K562 (cell line): ENCODE results near the gene SLC35G6. TPM values are rescaled to one million over a fixed set of nuclear protein-coding genes. Genes with fewer than 3 reads are reported as not detected.
A peak's percentile ranks its signal among the peaks of the same experiment; 100 is the strongest.

Source experiments
- ATAC-seq: fragments of 200-7000 bp; cut with Tn5 transposase; 3 replicates; pipeline ENCODE4 v1.9.1; 2020; ENCODE audit warnings: moderate library complexity
- BruUV-seq: library from RNA; stranded (reverse); fragments of 400-500 nt; replicated peaks from 2 replicates; lab custom pipeline; 2021; lab: Mats Ljungman, UMichigan
- CTCF ChIA-PET: fragments of 300-600 bp; formaldehyde crosslinking; extraction: SDS; loops from one replicate; lab custom pipeline; 2021; ENCODE audit warnings: low intra/inter-chr PET ratio; lab: Yijun Ruan, JAX
- POLR2A ChIA-PET: fragments of 300-600, 350-650 bp; sonication (Branson Sonifier 250); formaldehyde crosslinking; extraction: SDS; loops from one replicate; lab custom pipeline; 2021; ENCODE audit warnings: antibody characterized with exemption, inconsistent platforms; lab: Yijun Ruan, JAX
- DNase-seq, 4 experiments: peaks; one replicate each; pipeline versions ENCODE4 v3.0.0 to v3.0.0-alpha.2; 2011 to 2018; ENCODE audit warnings: low spot score in 3 of 4, mixed read lengths in 3 of 4; ENCODE audit errors: extremely low read depth in 1 of 4
- FAIRE-seq: peaks from 2 replicates; lab custom pipeline; 2011; peaks lifted over from hg19 to GRCh38; lab: Jason Lieb, UNC
- H2AFZ ChIP-seq: 2 replicates; pipeline ENCODE4 v1.6.0; 2011; ENCODE audit warnings: low read depth, low read length, control low read depth, inconsistent platforms
- H3K27ac ChIP-seq: fragments of 200-600 bp; 3 replicates; pipeline ENCODE4 v1.8.0; 2011; ENCODE audit warnings: low read depth, mild to moderate bottlenecking, control low read depth, inconsistent platforms, low read length, moderate library complexity, mixed read lengths; ENCODE audit errors: extremely low read depth
- H3K27me3 ChIP-seq, 2 experiments: fragments of 300-600 bp in 1 of 2; 2 replicates in 1 of 2; 3 replicates in 1 of 2; pipeline versions ENCODE4 v1.6.0 to v1.8.0; 2011; ENCODE audit warnings: inconsistent platforms in 2 of 2, low read length in 2 of 2, mild to moderate bottlenecking in 1 of 2, mixed read lengths in 1 of 2, moderate library complexity in 1 of 2; ENCODE audit not compliant: control insufficient read depth in 2 of 2, insufficient read depth in 2 of 2
- H3K36me3 ChIP-seq: fragments of 300-600 bp; 3 replicates; pipeline ENCODE4 v1.8.0; 2011; ENCODE audit warnings: mild to moderate bottlenecking, low read length, inconsistent platforms; ENCODE audit not compliant: control insufficient read depth, insufficient read depth
- H3K4me1 ChIP-seq, 2 experiments: fragments of 200-600 bp in 1 of 2; replicated peaks in 1 of 2; 2 replicates in 1 of 2; 3 replicates in 1 of 2; pipeline versions ENCODE4 v1.5.1 to v1.8.0; 2011; ENCODE audit warnings: inconsistent platforms in 2 of 2, low read length in 2 of 2, mild to moderate bottlenecking in 1 of 2, mixed read lengths in 1 of 2, moderate library complexity in 1 of 2; ENCODE audit not compliant: control insufficient read depth in 2 of 2, insufficient read depth in 2 of 2
- H3K4me2 ChIP-seq: 2 replicates; pipeline ENCODE4 v1.6.1; 2011; ENCODE audit warnings: low read length, control low read depth, inconsistent platforms, mixed read lengths; ENCODE audit not compliant: insufficient read depth
- H3K4me3 ChIP-seq: fragments of 200-600 bp; sonication (generic), shearing (Covaris generic); 2 replicates; pipeline ENCODE4 v1.5.1; 2016; ENCODE audit warnings: control low read depth, inconsistent platforms
- H3K79me2 ChIP-seq: fragments of 200-600 bp; 3 replicates; pipeline ENCODE4 v1.8.0; 2011; ENCODE audit warnings: low read length, inconsistent platforms; ENCODE audit not compliant: control insufficient read depth, insufficient read depth
- H3K9ac ChIP-seq, 2 experiments: 2 replicates each; pipeline versions ENCODE4 v1.6.0 to v1.6.1; 2011; ENCODE audit warnings: low read depth in 2 of 2, low read length in 2 of 2, control low read depth in 1 of 2, inconsistent platforms in 1 of 2, mild to moderate bottlenecking in 1 of 2, mixed read lengths in 1 of 2; ENCODE audit not compliant: insufficient read depth in 1 of 2
- H3K9me1 ChIP-seq: one replicate; pipeline ENCODE4 v1.6.0; 2011; ENCODE audit warnings: inconsistent platforms, mild to moderate bottlenecking, low read length, moderate library complexity; ENCODE audit not compliant: control insufficient read depth, insufficient read depth
- H3K9me3 ChIP-seq: replicated peaks from 2 replicates; pipeline ENCODE4 v1.5.1; 2011; ENCODE audit warnings: low read depth, low read length, inconsistent platforms; ENCODE audit not compliant: control insufficient read depth, insufficient read depth
- H4K20me1 ChIP-seq: replicated peaks from 2 replicates; pipeline ENCODE4 v1.6.1; 2011; ENCODE audit warnings: low read length, inconsistent platforms, mixed read lengths; ENCODE audit not compliant: control insufficient read depth, insufficient read depth
- ADNP ChIP-seq: fragments of 200-800 bp; sonication (Bioruptor generic); IDR thresholded peaks from 2 replicates; pipeline ENCODE4 v1.6.1; 2016; ENCODE audit warnings: missing genetic modification characterization, missing compliant biosample characterization
- CBFB ChIP-seq: sonication (generic); formaldehyde crosslinking; IDR thresholded peaks from 2 replicates; pipeline ENCODE4 v1.4.0; 2020; ENCODE audit warnings: mild to moderate bottlenecking, missing genetic modification reagents
- ETV1 ChIP-seq: fragments of 450-650 bp; conservative IDR thresholded peaks from 2 replicates; pipeline ENCODE4 v1.6.1; 2016; ENCODE audit warnings: missing genetic modification characterization, control low read depth, low read depth, missing compliant biosample characterization
- MBD1 ChIP-seq: fragments of 250-450 bp; sonication (Bioruptor Pico); IDR thresholded peaks from 2 replicates; pipeline ENCODE4 v1.8.0; 2022; ENCODE audit warnings: inconsistent platforms
- MTA3 ChIP-seq: fragments of 450-650 bp; formaldehyde crosslinking; IDR thresholded peaks from 2 replicates; pipeline ENCODE4 v1.6.1; 2017; ENCODE audit warnings: mild to moderate bottlenecking, borderline replicate concordance
- NFIX ChIP-seq: fragments of 250-450 bp; sonication (Bioruptor Pico); IDR thresholded peaks from 2 replicates; pipeline ENCODE4 v1.4.0; 2020; ENCODE audit warnings: low read depth, mild to moderate bottlenecking, moderate library complexity
- PHF20 ChIP-seq: fragments of 450-650 bp; IDR thresholded peaks from 2 replicates; pipeline ENCODE4 v1.6.1; 2018; ENCODE audit not compliant: partially characterized antibody
- POLR2G ChIP-seq: fragments of 200-400 bp; formaldehyde crosslinking; IDR thresholded peaks from 2 replicates; pipeline ENCODE4 v1.6.1; 2017; ENCODE audit warnings: low read depth, mild to moderate bottlenecking, antibody characterized with exemption, low read length, moderate library complexity
- SIRT6 ChIP-seq: IDR thresholded peaks from one replicate; pipeline ENCODE4 v1.6.1; 2012; ENCODE audit warnings: low read depth, mild to moderate bottlenecking, control low read depth, inconsistent platforms, low read length, moderate library complexity
- ZNF146 ChIP-seq: IDR thresholded peaks from one replicate; pipeline ENCODE4 v1.6.1; 2018; ENCODE audit warnings: missing compliant biosample characterization; ENCODE audit not compliant: unreplicated experiment
- ZZZ3 ChIP-seq: fragments of 450-650 bp; IDR thresholded peaks from 2 replicates; pipeline ENCODE4 v1.6.1; 2016; ENCODE audit warnings: antibody characterized with exemption, mild to moderate bottlenecking, moderate library complexity
- WGBS: fragments of 100-300 bp; shearing (Covaris generic); methylation state at CpG from one replicate; pipeline ENCODE4 v1.1.6; 2016; ENCODE audit warnings: low coverage, mixed read lengths; ENCODE audit not compliant: insufficient coverage; ENCODE audit errors: missing lambda C conversion rate; 5-methylcytosine and 5-hydroxymethylcytosine counted together
- in situ Hi-C: fragments of 300-500 bp; cut with MboI; formaldehyde crosslinking; loops from 4 replicates; pipeline ENCODE4 v1.15.0; 2018; ENCODE audit warnings: inconsistent platforms, mixed read lengths
- intact Hi-C: fragments of 100-400 bp; cut with micrococcal nuclease; formaldehyde crosslinking; loops from 2 replicates; pipeline ENCODE4 v1.14.2; 2022
- polyA plus RNA-seq, 8 experiments: library from polyadenylated mRNA; depleted of rRNA in 4 of 8; stranded (reverse) in 5 of 8; unstranded in 3 of 8; fragments of >200 nt; fragmentation: Nextera tagmentation in 2 of 8; fragmentation: Illumina TruSeq in 1 of 8; extraction: Ambion mirVana in 2 of 8; extraction: Trizol in 1 of 8; gene quantifications; 2 replicates each; pipeline versions ENCODE4 v1.2.1 to v1.2.3, GENCODE V29; 2011 to 2014; ENCODE audit warnings: inconsistent platforms in 1 of 8, missing spikeins in 1 of 8
- total RNA-seq, 7 experiments: library from RNA; depleted of rRNA in 6 of 7; stranded (reverse); fragments of >200 nt in 6 of 7; fragmentation: Illumina TruSeq in 2 of 7; extraction: Trizol in 2 of 7; gene quantifications; 2 replicates each; pipeline versions ENCODE4 v1.2.1 to v1.2.3, GENCODE V29; 2011 to 2021; ENCODE audit warnings: low replicate concordance in 1 of 7
- TF ChIP-seq, protein P1 (sequence below): fragments of 250-450 bp; sonication (Bioruptor Pico); IDR thresholded peaks from 2 replicates; pipeline ENCODE4 v1.4.0; 2020; ENCODE audit warnings: borderline replicate concordance

The SLC35G6 gene
- total and polyA plus RNA-seq, 9 of the 15 experiments (the other 6 are each of a cell fraction or from before 2014, with no cell fraction given) = not detected

DNA sequence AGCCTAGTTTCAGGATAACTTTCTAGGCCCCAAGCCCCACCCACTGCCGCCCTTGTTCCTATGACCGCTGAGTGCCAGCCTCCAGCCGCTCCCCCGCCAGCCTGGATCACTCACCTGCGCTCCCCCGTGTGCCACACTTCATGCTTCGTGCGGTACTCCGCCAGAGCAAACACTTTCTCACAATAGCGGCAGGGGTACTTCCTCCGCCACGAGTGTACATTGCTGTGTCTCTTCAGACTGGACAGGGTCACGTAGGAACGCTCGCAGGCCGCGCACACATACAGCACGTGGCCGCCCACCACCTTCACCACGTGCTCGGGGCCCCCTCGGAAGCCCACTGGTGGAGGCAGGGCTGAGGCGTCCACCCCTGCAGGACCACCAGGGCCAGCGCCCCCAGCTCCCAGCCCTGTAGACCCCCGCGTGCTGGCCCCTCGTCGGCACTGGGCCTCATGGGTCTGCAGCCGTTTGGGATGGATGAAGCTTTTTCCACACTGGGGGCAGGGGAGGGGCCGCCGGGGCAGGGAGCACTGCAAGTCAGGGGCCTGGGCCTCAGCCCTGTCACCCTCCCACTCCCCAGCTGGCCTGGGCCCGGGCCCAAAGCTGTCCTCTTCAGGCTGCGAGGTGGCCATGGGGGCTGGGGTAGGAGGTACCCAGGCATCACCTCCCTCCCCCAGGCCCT lies 15.5 kb upstream of the SLC35G6 start:
- no peaks in the 10 kb centered on the region for H4K20me1 ChIP-seq
- intact Hi-C loops (no loop called here), in situ Hi-C loops (no loop called here)
- TF ChIP-seq CBFB (CRISPR knock-in tag) = no peak
- peak; percentile 25; the same call in 1 of the 2 replicates for TF ChIP-seq POLR2G
- no peaks in the 10 kb centered on the region for H3K9me3 ChIP-seq
- H2AFZ ChIP-seq = no peak overlapping the region
- FAIRE-seq (no peak), ATAC-seq (no peak), DNase-seq (no peak)
- no peak overlapping the region for H3K4me3 ChIP-seq
- ChIA-PET CTCF (no interaction called here), POLR2A (interaction anchor here (0.5 to 2.0 kb wide), 5 partner anchors 9 to 21 kb away, joined by 3 to 6 read pairs (median 4); no protein-coding TSS in a partner anchor)
- no peak overlapping the region for H3K9ac ChIP-seq
- H3K9me1 ChIP-seq = no peaks in the 10 kb centered on the region
- H3K79me2 ChIP-seq = peaks cover 9% of the 10 kb centered on the region
- H3K4me2 ChIP-seq = no peak overlapping the region
- 95% methylated on average over 13 of the region's 33 CpGs for WGBS
- H3K27ac ChIP-seq = no peak overlapping the region
- no peaks in the 10 kb centered on the region for H3K27me3 ChIP-seq
- H3K4me1 ChIP-seq = peaks cover 8 to 29% of the 10 kb centered on the region in 2 experiments
- BruUV-seq = no TSS peak
- peaks cover 37% of the 10 kb centered on the region; the same call in 1 of the 3 replicates for H3K36me3 ChIP-seq

DNA sequence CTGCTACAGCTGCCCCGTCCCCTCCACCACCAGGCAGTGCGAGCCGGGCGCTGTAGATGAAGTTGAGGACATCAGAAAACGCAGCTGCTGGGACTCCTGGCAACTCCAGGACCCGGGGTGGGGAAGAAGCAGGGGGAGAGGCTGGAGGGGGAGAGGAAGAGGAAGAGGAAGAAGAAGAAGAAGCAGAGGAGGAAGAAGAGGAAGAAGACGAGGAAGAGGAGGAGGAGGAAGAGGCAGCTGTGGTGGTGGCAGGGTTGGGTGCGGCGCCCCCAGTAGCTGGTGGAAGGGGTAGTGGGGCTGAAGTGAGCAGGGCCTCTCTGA lies 15.0 kb upstream of the SLC35G6 start:
- Histone ChIP-seq H2AFZ (no peak overlapping the region), H3K9ac (peak overlapping the region in 1 of 2 experiments; percentile 64; a peak in 2 of 4 replicates), H3K4me3 (no peak overlapping the region), H3K9me1 (no peaks in the 10 kb centered on the region), H3K4me2 (no peak overlapping the region), H3K9me3 (no peaks in the 10 kb centered on the region), H3K4me1 (peaks cover 8 to 29% of the 10 kb centered on the region in 2 experiments), H3K27ac (peak overlapping the region; percentile 70; the same call in 1 of the 3 replicates), H3K79me2 (peaks cover 14% of the 10 kb centered on the region), H3K27me3 (no peaks in the 10 kb centered on the region), H3K36me3 (peaks cover 37% of the 10 kb centered on the region; the same call in 1 of the 3 replicates), H4K20me1 (no peaks in the 10 kb centered on the region)
- ChIA-PET CTCF (no interaction called here), POLR2A (interaction anchor here (0.5 to 2.0 kb wide), 6 partner anchors 10 to 142 kb away, joined by 3 to 6 read pairs (median 4); no protein-coding TSS in a partner anchor)
- FAIRE-seq = no peak
- WGBS = 95% methylated on average over 3 of the region's 9 CpGs
- intact Hi-C loops = no loop called here
- no peak for DNase-seq
- in situ Hi-C loops = no loop called here
- BruUV-seq = no TSS peak
- no peak for ATAC-seq
- TF ChIP-seq ZZZ3 = no peak
- no peak for TF ChIP-seq NFIX (CRISPR knock-in tag)
- no peak for TF ChIP-seq ETV1 (tag)
- no peak for TF ChIP-seq ADNP (tag)
- TF ChIP-seq MTA3 = no peak
- TF ChIP-seq, protein P1, sequence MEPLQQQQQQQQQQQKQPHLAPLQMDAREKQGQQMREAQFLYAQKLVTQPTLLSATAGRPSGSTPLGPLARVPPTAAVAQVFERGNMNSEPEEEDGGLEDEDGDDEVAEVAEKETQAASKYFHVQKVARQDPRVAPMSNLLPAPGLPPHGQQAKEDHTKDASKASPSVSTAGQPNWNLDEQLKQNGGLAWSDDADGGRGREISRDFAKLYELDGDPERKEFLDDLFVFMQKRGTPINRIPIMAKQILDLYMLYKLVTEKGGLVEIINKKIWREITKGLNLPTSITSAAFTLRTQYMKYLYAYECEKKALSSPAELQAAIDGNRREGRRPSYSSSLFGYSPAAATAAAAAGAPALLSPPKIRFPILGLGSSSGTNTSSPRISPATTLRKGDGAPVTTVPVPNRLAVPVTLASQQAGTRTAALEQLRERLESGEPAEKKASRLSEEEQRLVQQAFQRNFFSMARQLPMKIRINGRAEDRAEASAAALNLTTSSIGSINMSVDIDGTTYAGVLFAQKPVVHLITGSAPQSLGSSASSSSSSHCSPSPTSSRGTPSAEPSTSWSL (CRISPR knock-in tag) = no peak
- TF ChIP-seq PHF20 = no peak
- TF ChIP-seq SIRT6 = no peak
- TF ChIP-seq MBD1 = no peak
- TF ChIP-seq ZNF146 (CRISPR knock-in tag) = no peak
